Uterus (tissue), 2 donors: ENCODE data around the gene BICDL1.

Experiments
- CTCF ChIP-seq, 4 experiments: fragments of 200-600 bp in 2 of 4; fragments of 450-650 bp in 2 of 4; sonication (generic) in 2 of 4; IDR thresholded peaks; one replicate each; pipeline ENCODE4 v1.5.1; 2016 to 2019; ENCODE audit warnings: antibody characterized with exemption in 4 of 4, mild to moderate bottlenecking in 2 of 4, moderate library complexity in 1 of 4
- POLR2A ChIP-seq, 2 donors: fragments of 450-650 bp; IDR thresholded peaks; one replicate each; pipeline ENCODE4 v1.6.1; 2016; ENCODE audit warnings: antibody characterized with exemption in 2 of 2, mild to moderate bottlenecking in 1 of 2, moderate library complexity in 1 of 2

DNA sequence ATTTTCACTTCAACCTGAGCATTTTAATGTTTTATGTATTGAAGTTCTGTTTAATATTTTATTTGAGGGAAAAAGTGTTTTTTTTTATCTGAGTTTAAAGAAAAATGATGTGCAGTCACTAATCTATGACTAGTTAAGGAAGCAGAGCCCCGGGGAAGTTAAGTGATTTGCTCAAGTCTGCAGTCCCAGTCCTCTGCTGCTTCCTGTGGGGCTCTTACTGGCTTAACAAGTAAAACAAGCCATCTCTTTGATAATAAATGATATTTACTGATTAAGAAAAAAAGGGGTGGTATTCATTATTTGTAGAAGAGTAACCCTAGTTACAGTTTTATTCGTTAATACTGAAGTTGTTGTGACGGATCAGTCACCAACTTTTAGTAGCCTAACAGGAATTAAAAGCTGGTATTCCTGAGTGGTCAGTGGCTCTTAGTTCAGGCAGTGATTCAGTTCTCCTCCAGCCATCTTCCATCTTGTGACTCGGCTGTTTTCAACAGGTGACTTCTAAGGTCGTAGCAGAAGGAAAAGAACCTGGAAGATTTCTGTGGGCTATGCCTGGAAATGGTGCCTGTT is 21.7 kb downstream of the BICDL1 start:
- no peak for TF ChIP-seq POLR2A (IDR thresholded peaks at IDR 0.05)
- TF ChIP-seq CTCF (IDR thresholded peaks at IDR 0.05) = no peak
